GM12878 (cell line): ENCODE results near the gene CD53. TPM values are rescaled to one million over a fixed set of nuclear protein-coding genes. Genes with fewer than 3 reads are reported as not detected.

Experiments
- ATAC-seq: fragments of 200-7000 bp; cut with Tn5 transposase; 3 replicates; pipeline ENCODE4 v1.9.1; 2020; ENCODE audit warnings: mild to moderate bottlenecking, moderate library complexity
- BruUV-seq: library from RNA; stranded (reverse); fragments of 400-500 nt; replicated peaks from 2 replicates; lab custom pipeline; 2021; lab: Mats Ljungman, UMichigan
- CTCF ChIA-PET: fragments of 300-600 bp; sonication (Branson Sonifier 250); formaldehyde crosslinking; extraction: SDS; loops from one replicate; lab custom pipeline; 2021; ENCODE audit warnings: inconsistent platforms; lab: Yijun Ruan, JAX
- POLR2A ChIA-PET: fragments of 350-600 bp; formaldehyde crosslinking; extraction: SDS; loops from one replicate; lab custom pipeline; 2021; ENCODE audit warnings: inconsistent platforms; lab: Charles Lee
- RAD21 ChIA-PET: fragments of 300-600 bp; sonication (Branson Sonifier 250); formaldehyde crosslinking; loops from one replicate; lab custom pipeline; 2023; ENCODE audit warnings: antibody characterized with exemption; ENCODE audit not compliant: unreplicated experiment; lab: Charles Lee
- SMC1A ChIA-PET: fragments of 300-600 bp; sonication (Branson Sonifier 250); formaldehyde crosslinking; loops from one replicate; lab custom pipeline; 2023; ENCODE audit not compliant: unreplicated experiment, uncharacterized antibody; lab: Charles Lee
- DNase-seq: peaks from one replicate; pipeline ENCODE4 v3.0.0-alpha.2; 2011; ENCODE audit warnings: low read depth, low spot score
- FAIRE-seq: peaks from 3 replicates; lab custom pipeline; 2011; peaks lifted over from hg19 to GRCh38; lab: Jason Lieb, UNC
- H2AFZ ChIP-seq: 2 replicates; pipeline ENCODE4 v1.6.0; 2011; ENCODE audit warnings: low read depth, low read length, control low read depth; ENCODE audit not compliant: control insufficient read depth
- H3K27ac ChIP-seq: 2 replicates; pipeline ENCODE4 v1.5.1; 2011; ENCODE audit warnings: control low read depth; ENCODE audit not compliant: control insufficient read depth, insufficient read depth
- H3K27me3 ChIP-seq, 2 experiments: replicated peaks in 1 of 2; 2 replicates each; pipeline versions ENCODE4 v1.6.0 to v1.6.1; 2011; ENCODE audit warnings: low read length in 1 of 2; ENCODE audit not compliant: control insufficient read depth in 2 of 2, insufficient read depth in 2 of 2
- H3K36me3 ChIP-seq, 2 experiments: 2 replicates each; pipeline ENCODE4 v1.5.1; 2011; ENCODE audit warnings: low read length in 1 of 2; ENCODE audit not compliant: control insufficient read depth in 2 of 2, insufficient read depth in 2 of 2
- H3K4me1 ChIP-seq: 2 replicates; pipeline ENCODE4 v1.6.1; 2011; ENCODE audit warnings: mild to moderate bottlenecking, low read length, moderate library complexity, mixed read lengths; ENCODE audit not compliant: control insufficient read depth, insufficient read depth
- H3K4me2 ChIP-seq: 2 replicates; pipeline ENCODE4 v1.6.0; 2011; ENCODE audit warnings: control low read depth; ENCODE audit not compliant: control insufficient read depth, insufficient read depth
- H3K4me3 ChIP-seq: fragments of 200-600 bp; sonication (generic); 2 replicates; pipeline ENCODE4 v1.5.1; 2016
- H3K79me2 ChIP-seq: 2 replicates; pipeline ENCODE4 v1.6.0; 2011; ENCODE audit warnings: low read length; ENCODE audit not compliant: control insufficient read depth, insufficient read depth
- H3K9ac ChIP-seq: 2 replicates; pipeline ENCODE4 v1.8.0; 2011; ENCODE audit warnings: low read length, control low read depth, mixed read lengths; ENCODE audit not compliant: control insufficient read depth, insufficient read depth
- H3K9me3 ChIP-seq: replicated peaks from 3 replicates; pipeline ENCODE4 v1.5.1; 2011; ENCODE audit warnings: mild to moderate bottlenecking, low read length; ENCODE audit not compliant: control insufficient read depth, insufficient read depth
- H4K20me1 ChIP-seq: 2 replicates; pipeline ENCODE4 v1.6.0; 2011; ENCODE audit not compliant: control insufficient read depth, insufficient read depth
- CBX5 ChIP-seq: sonication (generic); IDR thresholded peaks from 2 replicates; pipeline ENCODE4 v1.6.1; 2016; ENCODE audit warnings: low read depth, moderate library complexity, mild to moderate bottlenecking, inconsistent platforms
- CEBPZ ChIP-seq: fragments of 150-350 bp; IDR thresholded peaks from 2 replicates; pipeline ENCODE4 v1.6.1; 2016; ENCODE audit warnings: low read depth, low read length
- HDAC6 ChIP-seq: fragments of 200-600 bp; sonication (generic); IDR thresholded peaks from one replicate; pipeline ENCODE4 v1.8.0; 2017; ENCODE audit warnings: antibody characterized with exemption; ENCODE audit not compliant: unreplicated experiment
- HDGF ChIP-seq: fragments of 450-650 bp; IDR thresholded peaks from 2 replicates; pipeline ENCODE4 v1.6.1; 2016; ENCODE audit warnings: antibody characterized with exemption
- IKZF1 ChIP-seq: fragments of 450-650 bp; conservative IDR thresholded peaks from 2 replicates; pipeline ENCODE4 v1.6.1; 2017; ENCODE audit warnings: antibody characterized with exemption, mild to moderate bottlenecking
- JUND ChIP-seq: IDR thresholded peaks from 2 replicates; pipeline ENCODE4 v1.6.1; 2012; ENCODE audit warnings: low read depth, mild to moderate bottlenecking, low read length, improper control_type of control experiment, moderate library complexity
- KAT2A ChIP-seq: conservative IDR thresholded peaks from 2 replicates; pipeline ENCODE4 v1.6.1; 2011; ENCODE audit warnings: low read depth, low read length; ENCODE audit not compliant: control insufficient read depth
- MTA3 ChIP-seq: IDR thresholded peaks from 2 replicates; pipeline ENCODE4 v1.6.1; 2012; ENCODE audit warnings: low read length, inconsistent platforms, borderline replicate concordance
- NFYB ChIP-seq: IDR thresholded peaks from 2 replicates; pipeline ENCODE4 v1.6.1; 2011; ENCODE audit warnings: low read depth, mild to moderate bottlenecking, low read length, improper control_type of control experiment, moderate library complexity; ENCODE audit not compliant: insufficient read depth
- SPI1 ChIP-seq: IDR thresholded peaks from 2 replicates; pipeline ENCODE4 v1.6.1; 2011; ENCODE audit warnings: low read depth, mild to moderate bottlenecking, low read length, moderate library complexity, borderline replicate concordance; ENCODE audit not compliant: insufficient read depth
- SRF ChIP-seq, 2 experiments: IDR thresholded peaks; 2 replicates each; pipeline ENCODE4 v1.6.1; 2011; ENCODE audit warnings: low read depth in 2 of 2, low read length in 2 of 2, mild to moderate bottlenecking in 1 of 2, moderate library complexity in 1 of 2
- STAT3 ChIP-seq: IDR thresholded peaks from 2 replicates; pipeline ENCODE4 v1.6.1; 2011; ENCODE audit warnings: low read depth, low read length, improper control_type of control experiment
- ZNF622 ChIP-seq: fragments of 450-650 bp; IDR thresholded peaks from 2 replicates; pipeline ENCODE4 v1.6.1; 2017; ENCODE audit warnings: mild to moderate bottlenecking, inconsistent platforms
- WGBS: methylation state at CpG from one replicate; pipeline ENCODE4 v1.1.6; 2016; ENCODE audit warnings: low lambda C conversion rate; ENCODE audit not compliant: insufficient replicate concordance, insufficient coverage; ENCODE audit errors: missing lambda C conversion rate; 5-methylcytosine and 5-hydroxymethylcytosine counted together
- in situ Hi-C: fragments of 300-500 bp; cut with MboI; formaldehyde crosslinking; loops from 9 replicates; pipeline ENCODE4 v1.14.3; 2018; ENCODE audit warnings: mixed read lengths
- intact Hi-C: fragments of 100-400 bp; cut with micrococcal nuclease; formaldehyde crosslinking; loops from one replicate; pipeline ENCODE4 v1.14.2; 2022; ENCODE audit not compliant: unreplicated experiment
- polyA plus RNA-seq, 11 experiments: library from polyadenylated mRNA; depleted of rRNA in 4 of 11; unstranded in 6 of 11; stranded (reverse) in 5 of 11; fragments of >200 nt; fragmentation: Nextera tagmentation in 4 of 11; fragmentation: Illumina TruSeq in 1 of 11; extraction: Ambion mirVana in 4 of 11; extraction: Trizol in 1 of 11; gene quantifications; 1 replicate in 1 of 11; 2 replicates in 10 of 11; pipeline versions ENCODE4 v1.2.1 to v1.2.3, GENCODE V29; 2011 to 2016; ENCODE audit warnings: inconsistent platforms in 2 of 11, missing spikeins in 2 of 11, low read depth in 1 of 11
- total RNA-seq, 4 experiments: library from RNA; depleted of rRNA in 3 of 4; stranded (reverse); fragments of >200 nt in 3 of 4; fragmentation: Illumina TruSeq in 1 of 4; extraction: Trizol in 1 of 4; gene quantifications; 2 replicates each; pipeline versions ENCODE4 v1.2.1 to v1.2.3, GENCODE V29; 2013 to 2021
- TF ChIP-seq, protein P1 (sequence below): IDR thresholded peaks from 2 replicates; pipeline ENCODE4 v1.6.1; 2011; ENCODE audit warnings: low read depth, low read length, improper control_type of control experiment, borderline replicate concordance

CD53 gene
- total and polyA plus RNA-seq, 10 of the 15 experiments (the other 5 are each of a cell fraction or from before 2014, with no cell fraction given), result 350 to 1,389 (median 538) TPM

GRCh38 chr1:110944806-110945205, 71.9 kb downstream of the CD53 start:
- Histone ChIP-seq H3K27ac (no peak overlapping the region), H4K20me1 (no peaks in the 10 kb centered on the region), H3K9me3 (no peaks in the 10 kb centered on the region), H3K4me3 (no peak overlapping the region), H3K4me1 (no peaks in the 10 kb centered on the region), H3K79me2 (no peaks in the 10 kb centered on the region), H3K9ac (no peak overlapping the region), H3K4me2 (no peak overlapping the region), H2AFZ (no peak overlapping the region), H3K27me3 (no peaks in the 10 kb centered on the region), H3K36me3 (no peaks in the 10 kb centered on the region; a peak in 1 of 4 replicates)
- intact Hi-C loops (no loop called here), in situ Hi-C loops (no loop called here)
- RAD21 ChIA-PET, result no interaction called here
- BruUV-seq, result no TSS peak
- FAIRE-seq, result no peak
- SMC1A ChIA-PET, result interaction anchor here (0.9 kb wide), 1 partner anchor 21 kb away, joined by 4 read pairs; no protein-coding TSS in a partner anchor
- no peak for TF ChIP-seq IKZF1
- TF ChIP-seq SRF (IDR thresholded peaks at IDR 0.05; ENCODE audit: low read depth in 2 of 2, low read length in 2 of 2), result no peak
- TF ChIP-seq SPI1, result no peak
- no peak for TF ChIP-seq MTA3
- TF ChIP-seq, protein P1, sequence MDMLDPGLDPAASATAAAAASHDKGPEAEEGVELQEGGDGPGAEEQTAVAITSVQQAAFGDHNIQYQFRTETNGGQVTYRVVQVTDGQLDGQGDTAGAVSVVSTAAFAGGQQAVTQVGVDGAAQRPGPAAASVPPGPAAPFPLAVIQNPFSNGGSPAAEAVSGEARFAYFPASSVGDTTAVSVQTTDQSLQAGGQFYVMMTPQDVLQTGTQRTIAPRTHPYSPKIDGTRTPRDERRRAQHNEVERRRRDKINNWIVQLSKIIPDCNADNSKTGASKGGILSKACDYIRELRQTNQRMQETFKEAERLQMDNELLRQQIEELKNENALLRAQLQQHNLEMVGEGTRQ, result no peak
- TF ChIP-seq KAT2A, result no peak
- TF ChIP-seq STAT3, result no peak
- no peak for TF ChIP-seq HDGF
- TF ChIP-seq CEBPZ, result no peak
- no peak for TF ChIP-seq JUND
- no peak for TF ChIP-seq ZNF622
- no peak for TF ChIP-seq HDAC6
- TF ChIP-seq CBX5, result no peak
- no peak for TF ChIP-seq NFYB
- no peak for ATAC-seq
- no peak for DNase-seq
- POLR2A ChIA-PET, result interaction anchor here (0.6 kb wide), 1 partner anchor 403 kb away, joined by 3 read pairs; no protein-coding TSS in a partner anchor
- CTCF ChIA-PET, result interaction anchor here (0.7 to 0.9 kb wide), 2 partner anchors 163 to 1567 kb away, joined by 3 to 4 read pairs; no protein-coding TSS in a partner anchor
- 74% methylated on average over 3 of the region's 3 CpGs for WGBS
